Testis (tissue), 2 donors: ENCODE measurements around the gene OST4.

ENCODE experiments used
- CTCF ChIP-seq, 3 experiments: fragments of 450-650 bp in 2 of 3; fragments of 200-600 bp in 1 of 3; sonication (generic) in 1 of 3; IDR thresholded peaks; one replicate each; pipeline ENCODE4 v1.5.1; 2016 to 2019; ENCODE audit warnings: antibody characterized with exemption in 3 of 3, mild to moderate bottlenecking in 2 of 3, moderate library complexity in 1 of 3
- POLR2A ChIP-seq: fragments of 450-650 bp; IDR thresholded peaks from one replicate; pipeline ENCODE4 v1.6.1; 2017; ENCODE audit warnings: antibody characterized with exemption, mild to moderate bottlenecking, moderate library complexity

GRCh38 chr2:27080603-27080936 is 9.1 kb upstream of the OST4 start:
- TF ChIP-seq CTCF (IDR thresholded peaks at IDR 0.05), result no peak
- no peak for TF ChIP-seq POLR2A
